ENCODE results near the gene PRTFDC1.
"Not testable (repeated sequence)": the region's sequence is repeated elsewhere in the genome, so short reads cannot be mapped to it uniquely, and the experiment has no call there.

The PRTFDC1 gene

DNA sequence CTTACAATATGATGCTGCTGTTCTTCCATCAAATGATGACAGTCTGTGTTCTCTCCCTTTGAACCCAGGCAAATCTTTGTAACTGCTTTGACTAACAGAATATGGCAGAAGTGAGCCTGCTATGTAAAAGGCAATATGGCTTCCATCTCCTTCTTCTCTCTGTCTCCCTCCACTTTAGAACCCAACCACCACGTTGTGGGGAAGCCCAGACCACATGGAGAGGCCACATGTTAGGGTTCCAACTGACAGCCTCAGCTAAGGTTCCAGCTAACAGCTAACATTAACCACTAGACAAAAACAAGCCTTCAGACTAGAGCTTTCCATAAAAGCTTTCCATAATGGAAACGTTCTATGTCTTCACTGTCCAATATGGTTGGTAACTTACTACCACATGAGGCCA is 107.7 kb downstream of the PRTFDC1 start:
- no peak for DNase-seq (ENCODE audit: low read depth in 2 of 2)

DNA sequence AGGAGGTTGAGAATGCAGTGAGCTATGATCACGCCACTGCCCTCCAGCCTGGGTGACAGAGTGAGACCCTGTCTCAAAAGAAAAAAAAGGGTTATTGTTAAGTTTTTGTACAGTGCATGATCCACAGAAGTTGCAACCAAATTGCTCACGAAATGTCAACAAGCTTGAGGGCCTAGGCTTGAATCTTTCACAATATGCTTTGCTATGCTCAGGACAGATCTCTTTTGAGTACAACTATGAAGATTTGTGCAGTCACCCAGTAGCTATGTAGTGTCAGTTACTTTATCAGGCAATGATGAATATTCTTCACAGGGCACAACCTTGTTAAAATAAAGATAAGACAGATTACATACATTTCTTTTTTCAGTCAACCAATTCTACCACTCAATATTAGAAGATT is 109.2 kb downstream of the PRTFDC1 start:
- DNase-seq (ENCODE audit: low read depth in 2 of 2): no peak

GRCh38 chr10:24842856-24843255 is 109.5 kb downstream of the PRTFDC1 start:
- DNase-seq (ENCODE audit: low read depth in 2 of 2): no peak

GRCh38 chr10:24841530-24841929 is 110.9 kb downstream of the PRTFDC1 start:
- DNase-seq (ENCODE audit: low read depth in 2 of 2): no peak

DNA sequence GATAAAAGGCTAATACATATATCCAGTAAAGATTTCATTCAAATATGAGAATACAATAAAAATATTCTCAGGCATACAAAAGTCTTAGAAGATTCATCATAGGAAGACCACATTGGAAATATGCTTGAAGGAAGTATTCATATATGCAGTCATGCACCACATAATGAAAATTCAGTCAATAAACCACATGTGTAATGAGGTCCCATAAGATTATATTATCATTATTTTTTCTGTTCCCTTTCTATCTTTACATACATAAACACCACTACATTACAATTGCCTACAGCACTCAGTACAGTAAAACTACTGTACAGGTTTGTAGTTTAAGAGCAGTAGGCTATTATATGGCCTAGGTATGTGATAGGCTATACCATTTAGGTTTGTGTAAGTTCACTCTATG is 111.6 kb downstream of the PRTFDC1 start:
- no peak for DNase-seq (ENCODE audit: low read depth in 2 of 2)

DNA sequence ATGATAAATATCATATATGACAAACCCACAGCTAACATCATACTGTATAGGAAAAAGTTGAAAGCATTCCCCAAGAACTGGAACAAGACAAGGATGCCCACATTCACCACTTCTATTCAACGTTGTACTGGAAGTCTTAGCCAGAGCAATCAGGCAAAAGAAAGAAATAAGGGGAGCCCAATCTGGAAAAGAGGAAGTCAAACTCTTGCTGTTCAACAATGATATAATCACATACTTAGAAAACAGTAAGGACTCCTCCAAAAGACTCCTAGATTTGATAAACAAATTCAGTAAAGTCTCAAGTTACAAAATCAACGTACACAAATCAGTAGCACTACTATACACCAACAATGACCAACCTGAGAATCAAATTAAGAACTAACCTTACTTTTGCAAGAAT is 114.6 kb downstream of the PRTFDC1 start:
- DNase-seq (ENCODE audit: low read depth in 2 of 2): not testable (repeated sequence)

GRCh38 chr10:24834869-24835268 is 117.5 kb downstream of the PRTFDC1 start:
- no peak for DNase-seq (ENCODE audit: low read depth in 2 of 2)

- DNase-seq (ENCODE audit: low read depth in 2 of 2): no peak
Measured at GRCh38 chr10:24826009-24826408, 126.4 kb downstream of the PRTFDC1 start.

- DNase-seq (ENCODE audit: low read depth in 2 of 2): no peak
Measured at GRCh38 chr10:24825551-24825950, 126.9 kb downstream of the PRTFDC1 start.

DNA sequence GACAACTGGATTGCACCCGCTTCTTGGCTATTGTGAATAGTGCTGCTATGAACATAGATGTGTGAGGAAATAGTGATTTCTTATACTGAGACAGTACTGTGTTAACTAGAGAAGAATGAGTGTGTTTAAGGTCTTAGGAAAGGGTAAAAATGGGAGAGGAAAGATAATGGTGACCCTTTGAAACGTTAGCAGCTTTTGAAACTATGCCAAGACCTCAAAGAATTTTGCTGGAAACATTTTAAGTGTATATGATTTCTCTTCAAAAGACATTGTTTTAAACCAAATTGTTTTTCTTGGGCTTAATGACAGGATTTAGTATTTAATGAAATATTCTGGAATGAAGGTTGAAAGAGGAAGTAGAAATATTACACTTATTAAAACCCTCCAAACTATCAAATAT is 127.9 kb downstream of the PRTFDC1 start:
- no peak for DNase-seq (ENCODE audit: low read depth in 2 of 2)

- no peak for DNase-seq (ENCODE audit: low read depth in 2 of 2)
Measured at GRCh38 chr10:24824124-24824523, 128.3 kb downstream of the PRTFDC1 start.

GRCh38 chr10:24822590-24822989 is 129.8 kb downstream of the PRTFDC1 start:
- DNase-seq (ENCODE audit: low read depth in 2 of 2): peak in 1 of 2 donors; percentile 11

GRCh38 chr10:24821986-24822385 is 130.4 kb downstream of the PRTFDC1 start:
- DNase-seq (ENCODE audit: low read depth in 2 of 2): no peak

DNA sequence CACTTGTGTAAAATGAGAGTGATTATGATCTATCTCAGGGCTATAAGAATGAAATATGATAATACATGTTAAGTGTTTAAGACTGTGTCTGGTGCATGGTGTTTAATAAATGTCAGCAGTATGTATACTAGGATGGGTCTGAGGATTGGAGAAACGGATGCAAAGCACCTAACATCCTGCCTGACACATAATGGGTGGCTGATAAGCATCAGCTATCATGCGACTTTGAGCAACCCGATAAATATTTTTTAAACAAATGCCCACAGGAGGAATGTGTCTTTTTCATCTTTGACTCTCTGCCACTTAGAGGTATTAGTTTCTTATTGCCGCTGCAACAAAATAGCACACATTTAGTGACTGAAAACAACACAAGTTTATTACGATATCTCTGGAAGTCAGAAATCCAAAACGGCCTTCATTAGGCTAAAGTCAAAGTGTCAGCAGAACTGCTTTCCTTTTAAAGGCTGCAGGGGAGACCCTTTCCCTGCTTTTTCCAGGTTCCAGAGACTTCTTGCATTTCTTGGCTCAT is 135.5 kb downstream of the PRTFDC1 start:
- DNase-seq (ENCODE audit: low read depth in 2 of 2): no peak

- no peak for DNase-seq (ENCODE audit: low read depth in 2 of 2)
Measured at GRCh38 chr10:24814568-24815313, 137.7 kb downstream of the PRTFDC1 start.

GRCh38 chr10:24813856-24814255 is 138.6 kb downstream of the PRTFDC1 start:
- DNase-seq (ENCODE audit: low read depth in 2 of 2): no peak

GRCh38 chr10:24806262-24806661 is 146.1 kb downstream of the PRTFDC1 start:
- DNase-seq (ENCODE audit: low read depth in 2 of 2): no peak

DNA sequence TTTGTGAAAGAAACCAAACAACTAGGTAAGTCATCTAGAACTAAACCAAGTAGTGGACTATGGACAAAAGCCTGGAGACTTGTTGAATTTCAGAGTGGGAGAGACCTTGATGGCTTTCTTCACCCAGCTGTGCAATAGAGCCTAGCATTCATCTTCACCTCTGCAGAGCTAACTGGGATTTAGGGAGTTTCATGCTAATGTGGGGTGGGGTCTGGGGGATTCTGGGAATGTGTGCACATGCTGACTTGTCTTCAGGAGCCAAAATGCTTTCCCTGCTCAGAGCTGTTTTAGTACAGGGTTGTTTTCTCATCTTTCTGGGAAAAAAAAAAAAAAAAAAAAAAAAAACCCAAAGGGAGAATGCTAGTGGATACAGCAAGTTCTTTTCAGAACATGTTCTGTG is 147.4 kb downstream of the PRTFDC1 start:
- no peak for DNase-seq (ENCODE audit: low read depth in 2 of 2)

GRCh38 chr10:24804392-24804791 is 148.0 kb downstream of the PRTFDC1 start:
- DNase-seq (ENCODE audit: low read depth in 2 of 2): no peak

- no peak for DNase-seq (ENCODE audit: low read depth in 2 of 2)
Measured at GRCh38 chr10:24802378-24802777, 150.0 kb downstream of the PRTFDC1 start.

DNA sequence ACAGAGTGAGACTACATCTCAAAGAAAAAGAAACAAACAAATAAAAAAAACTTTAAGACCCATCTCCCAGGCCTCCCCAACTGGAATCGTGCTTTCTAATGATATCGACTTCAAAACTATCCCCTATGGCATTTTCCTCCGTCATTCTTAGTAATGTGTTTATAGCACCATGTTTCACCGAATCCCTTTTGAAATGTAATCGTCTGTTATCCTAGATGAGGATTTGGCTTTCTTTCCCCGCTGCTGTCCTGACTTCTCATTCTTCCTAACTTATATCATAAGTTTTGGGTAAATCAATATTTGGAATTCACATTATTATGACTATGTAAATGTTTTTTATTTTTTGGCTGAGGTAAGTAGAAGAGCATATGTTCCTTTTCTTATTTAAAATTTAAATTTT is 151.5 kb downstream of the PRTFDC1 start:
- no peak for DNase-seq (ENCODE audit: low read depth in 2 of 2)

Measured in stimulated activated CD8-positive, alpha-beta memory T cell treated with anti-CD3 and anti-CD28 coated beads, Interleukin-15, amount 100 ng/mL, for 4 hours (primary cell).